LNCAP (cell line): ENCODE measurements around the gene RNF152.

ENCODE experiments used
- TF ChIP-seq, protein P1 (sequence below): fragments of 450-650 bp; IDR thresholded peaks from 2 replicates; pipeline ENCODE4 v1.5.1; 2017; ENCODE audit warnings: mild to moderate bottlenecking

Gene RNF152, protein sequence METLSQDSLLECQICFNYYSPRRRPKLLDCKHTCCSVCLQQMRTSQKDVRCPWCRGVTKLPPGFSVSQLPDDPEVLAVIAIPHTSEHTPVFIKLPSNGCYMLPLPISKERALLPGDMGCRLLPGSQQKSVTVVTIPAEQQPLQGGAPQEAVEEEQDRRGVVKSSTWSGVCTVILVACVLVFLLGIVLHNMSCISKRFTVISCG

DNA sequence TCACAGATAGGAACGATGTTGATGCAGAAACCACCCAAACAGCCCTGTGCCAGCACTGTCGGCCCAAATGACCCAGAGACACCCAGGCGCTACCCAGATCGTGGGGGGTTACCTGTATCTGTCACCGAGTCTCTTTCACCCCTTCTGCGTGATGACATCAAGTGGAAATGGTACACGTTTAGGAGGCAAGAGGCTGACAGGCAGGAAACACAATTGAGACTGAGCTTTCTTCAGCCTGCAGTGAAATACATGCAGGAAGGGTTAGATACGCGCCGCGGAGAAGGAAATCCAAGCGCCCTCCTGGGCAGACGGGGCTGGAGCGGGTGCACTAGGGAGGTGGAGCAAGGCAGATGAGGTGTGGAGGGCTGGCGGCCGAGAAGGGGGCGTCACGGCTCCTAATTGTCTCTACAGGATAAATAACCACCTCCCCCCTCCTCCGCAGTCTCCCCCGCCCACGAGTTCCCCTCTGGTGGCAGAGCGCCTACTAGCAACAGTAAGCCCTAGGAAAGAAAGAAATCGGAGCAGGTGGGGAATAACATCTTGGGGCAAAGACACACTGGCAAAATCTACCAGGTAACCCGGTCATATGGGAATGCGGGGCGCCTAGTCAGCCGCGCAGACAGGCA, at the start of gene RNF152:
RNF152 (minus strand) TSS at position 325 of the 626 bp plus-strand sequence. CDS start 76,544 bp downstream, outside the sequence.
- TF ChIP-seq, protein P1, sequence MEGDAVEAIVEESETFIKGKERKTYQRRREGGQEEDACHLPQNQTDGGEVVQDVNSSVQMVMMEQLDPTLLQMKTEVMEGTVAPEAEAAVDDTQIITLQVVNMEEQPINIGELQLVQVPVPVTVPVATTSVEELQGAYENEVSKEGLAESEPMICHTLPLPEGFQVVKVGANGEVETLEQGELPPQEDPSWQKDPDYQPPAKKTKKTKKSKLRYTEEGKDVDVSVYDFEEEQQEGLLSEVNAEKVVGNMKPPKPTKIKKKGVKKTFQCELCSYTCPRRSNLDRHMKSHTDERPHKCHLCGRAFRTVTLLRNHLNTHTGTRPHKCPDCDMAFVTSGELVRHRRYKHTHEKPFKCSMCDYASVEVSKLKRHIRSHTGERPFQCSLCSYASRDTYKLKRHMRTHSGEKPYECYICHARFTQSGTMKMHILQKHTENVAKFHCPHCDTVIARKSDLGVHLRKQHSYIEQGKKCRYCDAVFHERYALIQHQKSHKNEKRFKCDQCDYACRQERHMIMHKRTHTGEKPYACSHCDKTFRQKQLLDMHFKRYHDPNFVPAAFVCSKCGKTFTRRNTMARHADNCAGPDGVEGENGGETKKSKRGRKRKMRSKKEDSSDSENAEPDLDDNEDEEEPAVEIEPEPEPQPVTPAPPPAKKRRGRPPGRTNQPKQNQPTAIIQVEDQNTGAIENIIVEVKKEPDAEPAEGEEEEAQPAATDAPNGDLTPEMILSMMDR: no peak

DNA sequence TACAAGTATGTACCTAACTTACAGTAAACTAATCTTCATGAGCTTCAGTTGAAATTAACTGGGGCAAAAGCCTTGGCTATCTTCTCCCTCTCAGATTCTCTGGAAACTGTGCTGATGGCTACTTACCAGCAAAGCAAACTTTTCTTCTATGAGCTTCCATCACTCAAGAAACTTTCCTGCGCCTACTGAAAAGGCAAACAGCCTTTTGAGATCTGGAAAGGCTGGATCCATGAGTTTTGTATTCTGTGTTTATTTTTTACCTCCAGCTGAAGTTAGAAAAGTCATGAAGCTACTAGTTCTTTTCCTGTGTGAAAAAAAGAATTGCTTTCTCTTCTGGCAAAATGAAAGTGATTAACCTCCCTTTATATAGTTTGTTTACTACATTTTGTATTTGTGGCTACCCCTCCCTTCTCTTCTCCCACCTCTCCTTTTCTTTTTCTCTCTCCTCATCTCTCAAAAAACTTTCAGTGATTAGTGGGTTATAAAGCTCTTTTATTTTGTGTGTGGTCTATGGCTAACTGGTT, 49.2 kb upstream of the RNF152 start:
- TF ChIP-seq, protein P1: no peak

DNA sequence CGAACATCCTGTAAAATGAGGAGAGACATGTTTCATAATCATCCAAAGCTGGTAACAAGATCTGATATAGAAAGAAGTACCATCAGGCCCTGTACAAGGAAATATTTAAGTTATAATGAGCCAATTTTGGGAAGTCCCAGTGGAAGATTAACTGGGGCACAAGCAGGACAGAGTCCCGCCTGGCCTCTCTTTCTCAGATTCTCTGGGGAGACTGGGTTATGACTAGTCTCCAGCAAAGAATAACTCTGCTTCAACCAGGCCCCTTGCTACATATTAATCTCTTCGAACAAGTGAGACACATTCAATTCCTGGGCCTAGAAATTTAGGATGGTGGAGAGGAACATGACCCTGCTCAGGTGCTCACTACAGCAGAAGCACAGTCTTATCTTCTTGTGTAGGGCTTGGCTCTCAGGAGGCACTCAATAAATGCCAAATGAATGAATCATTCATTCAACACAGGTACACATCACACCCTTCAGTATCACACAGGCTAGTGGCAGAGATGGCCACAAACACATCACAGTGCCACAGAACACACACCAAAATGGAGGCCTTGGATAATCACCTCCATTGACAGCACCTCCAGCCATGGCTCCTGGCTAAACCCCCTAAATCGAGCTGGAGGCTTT, 46.4 kb upstream of the RNF152 start:
- TF ChIP-seq, protein P1: no peak

DNA sequence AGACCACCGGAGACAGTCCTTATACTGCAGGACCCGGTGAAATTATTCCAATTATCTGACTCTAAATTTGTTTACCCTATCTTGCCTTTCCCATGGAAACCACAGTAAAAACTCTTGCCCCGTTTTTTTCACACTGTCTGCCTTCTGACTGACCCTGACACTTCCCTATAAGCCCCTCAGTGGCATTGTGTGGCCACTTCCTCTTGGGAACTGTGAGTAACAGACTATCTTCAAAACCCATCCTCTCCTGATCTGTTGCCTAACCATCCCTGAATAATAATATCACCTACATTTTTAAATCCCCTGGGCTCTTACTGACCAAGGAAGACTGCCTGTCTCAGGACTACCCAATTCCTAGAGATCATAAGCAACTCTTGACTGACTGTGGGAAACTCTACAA, 42.6 kb upstream of the RNF152 start:
- TF ChIP-seq, protein P1: no peak

DNA sequence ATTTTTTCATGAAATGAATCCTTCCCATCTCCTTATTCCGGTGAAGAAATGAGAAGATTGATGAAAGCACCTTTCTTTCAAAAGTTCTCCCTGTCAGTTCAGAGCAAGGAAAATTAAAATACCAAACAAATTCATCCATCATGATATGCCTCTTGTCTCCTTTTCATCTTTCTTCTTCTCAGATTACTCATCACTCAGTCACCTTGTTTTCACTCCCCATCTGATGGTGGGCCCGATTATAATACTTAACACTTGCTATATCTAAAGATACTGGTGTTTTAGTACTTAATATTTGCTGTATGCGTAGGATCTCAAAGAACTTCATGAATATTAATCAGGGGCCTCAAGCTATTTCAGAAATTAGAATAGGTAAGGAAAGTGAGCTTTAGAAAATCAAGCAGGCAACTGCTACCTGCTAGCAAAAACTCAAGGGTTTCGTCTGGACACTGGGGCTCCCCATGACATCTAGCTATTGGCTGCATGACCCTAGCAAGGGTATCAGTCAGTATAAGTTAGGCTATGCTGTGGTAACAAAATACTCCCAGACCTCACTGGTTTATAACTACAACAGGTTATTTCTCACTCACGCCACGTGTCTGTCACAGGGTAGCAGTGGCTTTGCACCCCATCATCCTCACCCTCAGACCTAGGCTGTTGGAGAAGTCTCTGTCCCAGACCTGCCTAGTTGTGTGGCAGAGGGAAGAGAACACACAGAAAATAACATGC, 39.0 kb upstream of the RNF152 start:
- TF ChIP-seq, protein P1: no peak

DNA sequence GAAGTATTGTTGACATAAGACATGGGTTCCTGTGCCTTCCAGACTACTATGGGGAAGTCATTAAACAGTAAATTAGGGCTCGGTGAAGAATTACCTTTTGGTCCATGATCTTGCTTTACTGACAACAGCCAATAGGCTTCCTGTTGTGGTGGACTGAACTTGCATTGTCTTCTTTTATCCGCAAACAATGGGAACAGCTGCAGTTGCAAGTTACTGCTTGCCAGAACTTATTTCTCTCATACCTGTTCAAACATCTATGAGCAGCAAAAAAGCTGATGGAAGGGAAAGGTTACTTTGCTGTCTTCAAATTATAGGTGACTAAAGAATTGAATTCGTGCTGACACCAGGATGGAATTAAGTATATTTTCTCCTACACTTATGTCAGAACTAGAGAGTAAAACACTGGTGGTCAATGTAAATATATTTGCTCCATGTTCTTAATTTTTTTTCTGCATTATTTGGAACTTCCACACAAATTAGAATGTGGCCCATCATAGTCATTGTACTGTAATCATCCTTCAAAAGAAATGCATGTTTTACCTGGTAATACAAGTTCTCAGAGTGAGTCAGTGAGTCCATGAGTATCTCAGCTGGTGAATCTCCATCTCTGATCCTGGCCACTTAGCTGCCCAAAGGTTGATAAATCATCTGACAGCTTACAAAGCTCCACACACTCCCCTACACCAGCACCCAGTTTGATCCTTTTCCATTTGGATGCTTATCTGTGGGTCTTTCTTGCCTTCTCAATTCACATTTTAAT, 37.3 kb upstream of the RNF152 start:
- TF ChIP-seq, protein P1: no peak

DNA sequence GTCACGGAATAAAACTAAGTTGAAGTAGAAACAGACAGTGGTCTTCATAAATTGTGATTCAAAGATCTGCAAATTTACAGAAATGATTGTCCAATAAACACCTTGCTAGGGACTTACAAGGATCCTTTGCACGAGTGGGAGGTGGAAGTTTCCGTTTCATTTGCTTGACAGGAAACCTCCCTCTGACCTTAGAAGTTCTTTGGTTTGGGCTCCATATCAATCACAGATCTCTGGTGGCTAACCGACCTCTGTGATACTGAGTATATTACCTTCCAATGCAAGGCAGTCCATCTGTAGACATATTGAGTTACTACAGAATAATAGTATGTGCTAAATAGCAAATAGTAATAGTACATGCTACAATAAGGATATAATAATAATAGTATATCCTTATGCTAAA, 33.7 kb upstream of the RNF152 start:
- TF ChIP-seq, protein P1: no peak
